Endothelial cell of umbilical vein (primary cell): ENCODE measurements around the gene DNAJC2. TPM values are rescaled to one million over a fixed set of nuclear protein-coding genes. Genes with fewer than 3 reads are reported as not detected.

Experiments used
- BruUV-seq: library from RNA; stranded (reverse); fragments of 400-500 nt; replicated peaks from 2 replicates; lab custom pipeline; 2021; lab: Mats Ljungman, UMichigan
- CTCF ChIA-PET: fragments of 300-600, 350-600 bp; sonication (Branson Sonifier 250); formaldehyde crosslinking; loops from one replicate; lab custom pipeline; 2021; ENCODE audit warnings: antibody characterized with exemption, inconsistent platforms; lab: Charles Lee
- POLR2A ChIA-PET: fragments of 300-600, 350-600 bp; sonication (Branson Sonifier 250); formaldehyde crosslinking; loops from one replicate; lab custom pipeline; 2021; ENCODE audit warnings: antibody characterized with exemption, inconsistent platforms; lab: Charles Lee
- DNase-seq: peaks from one replicate; pipeline ENCODE4 v3.0.0-alpha.2; 2011; ENCODE audit warnings: low read depth, low spot score
- FAIRE-seq: peaks from 2 replicates; lab custom pipeline; 2011; peaks lifted over from hg19 to GRCh38; lab: Jason Lieb, UNC
- H2AFZ ChIP-seq: 2 replicates; pipeline ENCODE4 v1.6.0; 2012; ENCODE audit warnings: low read depth, low read length, control low read depth, inconsistent platforms
- H3K27ac ChIP-seq: 2 replicates; pipeline ENCODE4 v1.5.1; 2011; ENCODE audit warnings: low read depth, mild to moderate bottlenecking, control low read depth, low read length, moderate library complexity; ENCODE audit not compliant: insufficient read depth
- H3K27me3 ChIP-seq, 2 experiments: 2 replicates each; pipeline versions ENCODE4 v1.6.0 to v1.6.1; 2011; ENCODE audit warnings: low read length in 2 of 2, mixed read lengths in 1 of 2; ENCODE audit not compliant: control insufficient read depth in 2 of 2, insufficient read depth in 2 of 2
- H3K36me3 ChIP-seq, 2 experiments: 2 replicates in 1 of 2; 3 replicates in 1 of 2; pipeline ENCODE4 v1.5.1; 2011; ENCODE audit warnings: low read length in 2 of 2, mild to moderate bottlenecking in 1 of 2, moderate library complexity in 1 of 2; ENCODE audit not compliant: control insufficient read depth in 2 of 2, insufficient read depth in 2 of 2; ENCODE audit errors: extremely low read depth in 1 of 2
- H3K4me1 ChIP-seq: 3 replicates; pipeline ENCODE4 v1.5.1; 2011; ENCODE audit warnings: mild to moderate bottlenecking, low read length; ENCODE audit not compliant: control insufficient read depth, insufficient read depth; ENCODE audit errors: extremely low read depth
- H3K4me2 ChIP-seq: 2 replicates; pipeline ENCODE4 v1.6.1; 2011; ENCODE audit warnings: low read length, control low read depth, mixed read lengths; ENCODE audit not compliant: insufficient read depth
- H3K4me3 ChIP-seq, 3 experiments: fragments of 200-600 bp in 1 of 3; sonication (generic), shearing (Covaris generic) in 1 of 3; replicated peaks in 1 of 3; 2 replicates each; pipeline ENCODE4 v1.5.1; 2011 to 2016; ENCODE audit warnings: control low read depth in 3 of 3, low read length in 3 of 3, mild to moderate bottlenecking in 2 of 3, inconsistent platforms in 1 of 3, low read depth in 1 of 3, moderate library complexity in 1 of 3; ENCODE audit not compliant: insufficient read depth in 1 of 3
- H3K79me2 ChIP-seq: 2 replicates; pipeline ENCODE4 v1.6.0; 2012; ENCODE audit warnings: low read length, inconsistent platforms; ENCODE audit not compliant: control insufficient read depth, insufficient read depth
- H3K9ac ChIP-seq: replicated peaks from 2 replicates; pipeline ENCODE3; 2011; ENCODE audit warnings: low read length, control low read depth; ENCODE audit not compliant: insufficient read depth; ENCODE audit errors: extremely low read depth
- H3K9me1 ChIP-seq: replicated peaks from 3 replicates; pipeline ENCODE4 v1.6.0; 2011; ENCODE audit warnings: mild to moderate bottlenecking, low read length; ENCODE audit not compliant: control insufficient read depth, insufficient read depth; ENCODE audit errors: extremely low read depth
- H3K9me3 ChIP-seq: replicated peaks from 2 replicates; pipeline ENCODE4 v1.5.1; 2012; ENCODE audit warnings: low read length, inconsistent platforms; ENCODE audit not compliant: control insufficient read depth, insufficient read depth
- H4K20me1 ChIP-seq: replicated peaks from 2 replicates; pipeline ENCODE3; 2011; ENCODE audit warnings: mild to moderate bottlenecking, low read length; ENCODE audit not compliant: control insufficient read depth, insufficient read depth; ENCODE audit errors: extremely low read depth
- EZH2 ChIP-seq: IDR thresholded peaks from 2 replicates; pipeline ENCODE4 v1.6.1; 2012; ENCODE audit warnings: borderline replicate concordance, low read depth, mild to moderate bottlenecking, moderate library complexity, low read length, inconsistent platforms; ENCODE audit not compliant: severe bottlenecking
- FOS ChIP-seq: IDR thresholded peaks from 2 replicates; pipeline ENCODE4 v1.6.1; 2011; ENCODE audit warnings: mild to moderate bottlenecking, low read length, moderate library complexity, borderline replicate concordance; ENCODE audit not compliant: insufficient read depth
- GATA2 ChIP-seq: IDR thresholded peaks from 2 replicates; pipeline ENCODE4 v1.7.0; 2011; ENCODE audit warnings: low read depth, mild to moderate bottlenecking, moderate library complexity, mixed read lengths, low read length; ENCODE audit not compliant: insufficient read length, insufficient read depth
- JUN ChIP-seq: IDR thresholded peaks from 2 replicates; pipeline ENCODE4 v1.6.1; 2011; ENCODE audit warnings: borderline replicate concordance, low read depth; ENCODE audit not compliant: insufficient read length, insufficient read depth
- MYC ChIP-seq: IDR thresholded peaks from one replicate; pipeline ENCODE4 v1.6.1; 2011; ENCODE audit warnings: mild to moderate bottlenecking, low read depth, low read length
- POLR2A ChIP-seq: IDR thresholded peaks from 2 replicates; pipeline ENCODE4 v1.6.1; 2012; ENCODE audit warnings: low read depth, mild to moderate bottlenecking, control low read depth, low read length
- POLR2AphosphoS5 ChIP-seq: IDR thresholded peaks from 2 replicates; pipeline ENCODE4 v1.6.1; 2012; ENCODE audit warnings: low read depth, mild to moderate bottlenecking, control low read depth, low read length, moderate library complexity; ENCODE audit not compliant: insufficient read depth
- dilution Hi-C: fragments of 300-500 bp; cut with MboI; formaldehyde crosslinking; loops from one replicate; pipeline ENCODE4 v1.15.0; 2019; ENCODE audit warnings: low sequenced_read_pairs; ENCODE audit not compliant: extremely low pct_ligation_motif_present
- intact Hi-C: fragments of 100-400 bp; cut with micrococcal nuclease; formaldehyde crosslinking; loops from one replicate; pipeline ENCODE4 v1.10.0; 2022
- polyA plus RNA-seq, 4 experiments: library from polyadenylated mRNA; depleted of rRNA in 3 of 4; stranded (reverse) in 3 of 4; unstranded in 1 of 4; fragments of >200 nt; gene quantifications; 2 replicates each; pipeline versions ENCODE4 v1.2.1 to v1.2.3, GENCODE V29; 2011 to 2012; ENCODE audit warnings: missing spikeins in 1 of 4
- total RNA-seq: library from RNA; stranded (reverse); gene quantifications from 2 replicates; pipeline ENCODE4 v1.2.3, GENCODE V29; 2021
- TF ChIP-seq, protein P1 (sequence below), 2 donors: IDR thresholded peaks; 1 replicate in 1 of 2; 2 replicates in 1 of 2; pipeline ENCODE4 v1.5.1; 2011; ENCODE audit warnings: low read length in 2 of 2, mild to moderate bottlenecking in 2 of 2, moderate library complexity in 2 of 2, control low read depth in 1 of 2, inconsistent platforms in 1 of 2, low read depth in 1 of 2; ENCODE audit not compliant: insufficient read depth in 1 of 2; ENCODE audit errors: extremely low read depth in 1 of 2
- TF ChIP-seq, protein P2 (sequence below): IDR thresholded peaks from 2 replicates; pipeline ENCODE4 v1.6.1; 2011; ENCODE audit not compliant: insufficient read depth, insufficient read length

The DNAJC2 gene
- total and polyA plus RNA-seq, 2 donors (not counting 3 experiments of a cell fraction or from before 2014, with no cell fraction given) = 8.4 to 36.3 TPM

DNA sequence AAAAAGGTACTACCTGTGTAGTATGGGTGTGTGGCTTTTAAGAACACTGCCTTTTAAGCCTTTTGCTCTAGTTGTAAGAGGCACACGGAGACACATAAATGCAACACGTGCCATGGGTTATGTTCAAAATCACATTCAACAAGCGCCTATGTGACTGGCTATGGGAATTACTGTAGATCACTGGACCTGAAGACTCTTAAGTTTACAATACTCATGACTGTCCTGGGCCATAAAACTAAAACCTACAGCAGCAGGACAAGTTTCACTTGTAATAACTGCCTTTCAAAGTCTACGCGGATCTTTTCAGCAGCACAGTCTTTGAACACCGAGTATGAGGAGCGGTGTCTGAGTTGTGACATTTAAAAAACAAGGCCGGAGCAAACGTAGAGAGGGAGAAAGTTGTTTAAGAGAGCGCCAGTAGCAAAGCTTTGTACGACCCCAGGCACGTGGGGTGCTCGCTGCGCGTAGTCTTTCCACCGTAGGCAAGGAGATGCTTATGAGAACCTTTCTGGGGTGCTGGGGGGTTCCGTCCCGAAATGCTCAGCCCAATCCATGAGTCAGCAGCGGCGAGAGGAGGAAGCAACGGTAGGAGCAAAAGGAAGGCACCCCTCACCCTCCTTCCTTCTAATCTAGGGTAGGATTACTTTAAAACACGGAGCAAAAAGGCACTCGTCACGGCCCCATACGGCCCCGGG is 662 bp downstream of the DNAJC2 start:
- no peak for FAIRE-seq
- Histone ChIP-seq H3K79me2 (peaks cover 76% of the 10 kb centered on the region), H3K4me3 (peak overlapping the region; percentile 91 to 99 (median 94)), H4K20me1 (no peaks in the 10 kb centered on the region), H3K9ac (peak overlapping the region; percentile 82), H3K4me1 (peaks cover 24% of the 10 kb centered on the region), H2AFZ (peak overlapping the region; percentile 92), H3K4me2 (peak overlapping the region; percentile 96), H3K36me3 (peaks cover 5 to 13% of the 10 kb centered on the region in 2 experiments), H3K27me3 (no peaks in the 10 kb centered on the region), H3K9me3 (no peaks in the 10 kb centered on the region), H3K27ac (peak overlapping the region; percentile 85), H3K9me1 (no peaks in the 10 kb centered on the region)
- POLR2A ChIA-PET = no interaction called here
- CTCF ChIA-PET = no interaction called here
- dilution Hi-C loops = no loop called here
- TF ChIP-seq FOS (no peak), GATA2 (no peak), MYC (no peak), POLR2A (no peak), JUN (no peak)
- TSS peak; percentile 46 for BruUV-seq
- intact Hi-C loops = loop anchor here (1.0 to 5.0 kb wide), 5 partner anchors 8 to 1669 kb away; partner anchors contain the start of genes ARMC10, FAM185A, FBXL13 and PMPCB
- DNase-seq = peak; percentile 64

DNA sequence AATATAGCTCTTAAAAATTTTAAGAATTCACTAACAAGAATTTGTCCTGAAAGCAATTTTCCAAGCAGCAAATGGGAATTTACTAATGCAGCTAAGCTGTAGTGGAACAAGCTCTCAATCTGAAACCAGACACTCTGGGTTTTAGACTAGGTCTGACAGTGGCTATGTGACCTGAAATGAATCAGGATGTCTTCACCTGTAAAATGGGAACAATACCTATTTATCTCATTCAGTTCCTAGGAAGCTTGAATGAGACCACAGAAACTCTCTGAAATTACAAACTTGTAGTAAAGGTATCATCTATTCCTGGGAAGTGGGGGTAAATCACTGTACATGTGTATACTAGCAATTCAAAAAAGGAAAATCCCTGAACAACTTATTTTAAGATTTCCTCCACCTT is 1.2 kb downstream of the DNAJC2 start:
- ChIA-PET POLR2A (no interaction called here), CTCF (interaction anchor here (1.0 kb wide), 1 partner anchor 11 kb away, joined by 3 read pairs; no protein-coding TSS in a partner anchor)
- Histone ChIP-seq H3K4me2 (peak overlapping the region; percentile 96), H3K9ac (peak overlapping the region; percentile 82), H3K9me1 (no peaks in the 10 kb centered on the region), H2AFZ (no peak overlapping the region), H3K36me3 (peaks cover 5 to 13% of the 10 kb centered on the region in 2 experiments), H3K9me3 (no peaks in the 10 kb centered on the region), H3K27me3 (no peaks in the 10 kb centered on the region), H3K4me3 (peak overlapping the region; percentile 91 to 99 (median 94)), H3K79me2 (peaks cover 72% of the 10 kb centered on the region), H3K4me1 (peaks cover 18% of the 10 kb centered on the region), H3K27ac (peak overlapping the region; percentile 85), H4K20me1 (no peaks in the 10 kb centered on the region)
- BruUV-seq = no TSS peak
- FAIRE-seq (no peak), DNase-seq (no peak)
- TF ChIP-seq FOS (no peak), POLR2A (no peak), JUN (no peak), GATA2 (no peak), POLR2AphosphoS5 (no peak), EZH2 (no peak), MYC (no peak)
- TF ChIP-seq, protein P1, sequence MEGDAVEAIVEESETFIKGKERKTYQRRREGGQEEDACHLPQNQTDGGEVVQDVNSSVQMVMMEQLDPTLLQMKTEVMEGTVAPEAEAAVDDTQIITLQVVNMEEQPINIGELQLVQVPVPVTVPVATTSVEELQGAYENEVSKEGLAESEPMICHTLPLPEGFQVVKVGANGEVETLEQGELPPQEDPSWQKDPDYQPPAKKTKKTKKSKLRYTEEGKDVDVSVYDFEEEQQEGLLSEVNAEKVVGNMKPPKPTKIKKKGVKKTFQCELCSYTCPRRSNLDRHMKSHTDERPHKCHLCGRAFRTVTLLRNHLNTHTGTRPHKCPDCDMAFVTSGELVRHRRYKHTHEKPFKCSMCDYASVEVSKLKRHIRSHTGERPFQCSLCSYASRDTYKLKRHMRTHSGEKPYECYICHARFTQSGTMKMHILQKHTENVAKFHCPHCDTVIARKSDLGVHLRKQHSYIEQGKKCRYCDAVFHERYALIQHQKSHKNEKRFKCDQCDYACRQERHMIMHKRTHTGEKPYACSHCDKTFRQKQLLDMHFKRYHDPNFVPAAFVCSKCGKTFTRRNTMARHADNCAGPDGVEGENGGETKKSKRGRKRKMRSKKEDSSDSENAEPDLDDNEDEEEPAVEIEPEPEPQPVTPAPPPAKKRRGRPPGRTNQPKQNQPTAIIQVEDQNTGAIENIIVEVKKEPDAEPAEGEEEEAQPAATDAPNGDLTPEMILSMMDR (IDR thresholded peaks at IDR 0.05; ENCODE audit: extremely low read depth in 1 of 2, insufficient read depth in 1 of 2, low read depth in 1 of 2, low read length in 2 of 2) = no peak
- TF ChIP-seq, protein P2, sequence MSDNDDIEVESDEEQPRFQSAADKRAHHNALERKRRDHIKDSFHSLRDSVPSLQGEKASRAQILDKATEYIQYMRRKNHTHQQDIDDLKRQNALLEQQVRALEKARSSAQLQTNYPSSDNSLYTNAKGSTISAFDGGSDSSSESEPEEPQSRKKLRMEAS = no peak
- dilution Hi-C loops (no loop called here), intact Hi-C loops (loop anchor here (5.0 kb wide), 1 partner anchor 596 kb away; the partner anchor contains the start of gene FAM185A)
